Neutrophil (primary cell): ENCODE data around the gene ST8SIA4.

Experiments used
- H3K27ac ChIP-seq: fragments of 200-600 bp; sonication (generic); 2 replicates; pipeline ENCODE4 v1.5.1; 2016; ENCODE audit warnings: mild to moderate bottlenecking, moderate library complexity
- H3K27me3 ChIP-seq: fragments of 200-600 bp; sonication (generic); 2 replicates; pipeline ENCODE4 v1.6.0; 2016; ENCODE audit warnings: mild to moderate bottlenecking
- H3K36me3 ChIP-seq: fragments of 200-600 bp; sonication (generic); 2 replicates; pipeline ENCODE4 v1.5.1; 2017
- H3K4me1 ChIP-seq, 2 experiments: fragments of 200-600 bp in 1 of 2; sonication (generic) in 1 of 2; 1 replicate in 1 of 2; 2 replicates in 1 of 2; pipeline versions ENCODE4 v1.5.1 to v1.6.1; 2013 to 2016; ENCODE audit warnings: low read depth in 1 of 2, low read length in 1 of 2, mild to moderate bottlenecking in 1 of 2, moderate library complexity in 1 of 2; ENCODE audit not compliant: control insufficient read depth in 1 of 2, insufficient read depth in 1 of 2
- H3K4me3 ChIP-seq, 2 experiments: fragments of 200-600 bp in 1 of 2; sonication (generic) in 1 of 2; 1 replicate in 1 of 2; 2 replicates in 1 of 2; pipeline ENCODE4 v1.5.1; 2013 to 2016; ENCODE audit warnings: low read depth in 1 of 2, low read length in 1 of 2, mild to moderate bottlenecking in 1 of 2, moderate library complexity in 1 of 2
- H3K9me3 ChIP-seq: fragments of 200-600 bp; sonication (generic); 2 replicates; pipeline ENCODE4 v1.5.1; 2016
- TF ChIP-seq, protein P1 (sequence below): fragments of 200-600 bp; sonication (generic); IDR thresholded peaks from 2 replicates; pipeline ENCODE4 v1.5.1; 2016; ENCODE audit warnings: antibody characterized with exemption

Gene ST8SIA4

GRCh38 chr5:100889165-100889743 is 13.8 kb downstream of the ST8SIA4 start:
- H3K4me1 ChIP-seq = peaks cover 23 to 49% of the 10 kb centered on the region in 2 experiments
- H3K36me3 ChIP-seq = peaks cover 54% of the 10 kb centered on the region
- TF ChIP-seq, protein P1, sequence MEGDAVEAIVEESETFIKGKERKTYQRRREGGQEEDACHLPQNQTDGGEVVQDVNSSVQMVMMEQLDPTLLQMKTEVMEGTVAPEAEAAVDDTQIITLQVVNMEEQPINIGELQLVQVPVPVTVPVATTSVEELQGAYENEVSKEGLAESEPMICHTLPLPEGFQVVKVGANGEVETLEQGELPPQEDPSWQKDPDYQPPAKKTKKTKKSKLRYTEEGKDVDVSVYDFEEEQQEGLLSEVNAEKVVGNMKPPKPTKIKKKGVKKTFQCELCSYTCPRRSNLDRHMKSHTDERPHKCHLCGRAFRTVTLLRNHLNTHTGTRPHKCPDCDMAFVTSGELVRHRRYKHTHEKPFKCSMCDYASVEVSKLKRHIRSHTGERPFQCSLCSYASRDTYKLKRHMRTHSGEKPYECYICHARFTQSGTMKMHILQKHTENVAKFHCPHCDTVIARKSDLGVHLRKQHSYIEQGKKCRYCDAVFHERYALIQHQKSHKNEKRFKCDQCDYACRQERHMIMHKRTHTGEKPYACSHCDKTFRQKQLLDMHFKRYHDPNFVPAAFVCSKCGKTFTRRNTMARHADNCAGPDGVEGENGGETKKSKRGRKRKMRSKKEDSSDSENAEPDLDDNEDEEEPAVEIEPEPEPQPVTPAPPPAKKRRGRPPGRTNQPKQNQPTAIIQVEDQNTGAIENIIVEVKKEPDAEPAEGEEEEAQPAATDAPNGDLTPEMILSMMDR = no peak
- no peaks in the 10 kb centered on the region for H3K9me3 ChIP-seq
- H3K4me3 ChIP-seq = peak overlapping the region in 1 of 2 experiments; percentile 41
- H3K27ac ChIP-seq = peak overlapping the region; percentile 74
- H3K27me3 ChIP-seq = no peaks in the 10 kb centered on the region

DNA sequence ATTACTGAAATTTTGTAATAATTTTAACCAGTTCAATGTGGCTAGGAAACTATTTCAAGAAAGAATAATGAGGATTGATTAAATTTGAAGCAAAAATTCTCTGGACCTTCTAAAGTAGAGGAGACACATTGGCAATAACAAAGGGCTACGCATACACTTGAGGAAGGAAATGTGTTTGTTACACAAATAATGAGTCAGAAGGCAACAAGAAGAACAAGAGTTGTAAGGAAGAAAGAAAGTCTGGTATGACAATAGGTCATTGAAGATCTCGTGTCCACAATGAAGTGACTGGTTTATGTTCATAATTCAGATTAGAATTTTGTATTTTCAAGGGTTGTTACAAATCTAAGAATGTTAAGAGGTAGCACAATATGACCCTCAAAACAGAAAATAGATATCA is 25.8 kb downstream of the ST8SIA4 start:
- H3K4me1 ChIP-seq = peaks cover 5 to 17% of the 10 kb centered on the region in 2 experiments
- TF ChIP-seq, protein P1 = no peak
- no peak overlapping the region for H3K4me3 ChIP-seq
- H3K9me3 ChIP-seq = no peaks in the 10 kb centered on the region
- peaks cover 51% of the 10 kb centered on the region for H3K36me3 ChIP-seq
- peak overlapping the region; percentile 76 for H3K27ac ChIP-seq
- no peaks in the 10 kb centered on the region for H3K27me3 ChIP-seq

GRCh38 chr5:100872408-100873190 is 30.5 kb downstream of the ST8SIA4 start:
- Histone ChIP-seq H3K27ac (peak overlapping the region; percentile 8), H3K27me3 (no peaks in the 10 kb centered on the region), H3K4me1 (peaks cover 5 to 11% of the 10 kb centered on the region in 2 experiments), H3K36me3 (peaks cover 40% of the 10 kb centered on the region), H3K9me3 (no peaks in the 10 kb centered on the region), H3K4me3 (no peak overlapping the region)
- TF ChIP-seq, protein P1 = no peak

- no peaks in the 10 kb centered on the region for H3K4me1 ChIP-seq
- TF ChIP-seq, protein P1 = no peak
- peaks cover 43% of the 10 kb centered on the region for H3K36me3 ChIP-seq
- H3K4me3 ChIP-seq = no peak overlapping the region
- H3K27ac ChIP-seq = peak overlapping the region; percentile 22
- no peaks in the 10 kb centered on the region for H3K27me3 ChIP-seq
- H3K9me3 ChIP-seq = no peaks in the 10 kb centered on the region
These were observed 36.0 kb downstream of the ST8SIA4 start for GRCh38 chr5:100867039-100867562.

DNA sequence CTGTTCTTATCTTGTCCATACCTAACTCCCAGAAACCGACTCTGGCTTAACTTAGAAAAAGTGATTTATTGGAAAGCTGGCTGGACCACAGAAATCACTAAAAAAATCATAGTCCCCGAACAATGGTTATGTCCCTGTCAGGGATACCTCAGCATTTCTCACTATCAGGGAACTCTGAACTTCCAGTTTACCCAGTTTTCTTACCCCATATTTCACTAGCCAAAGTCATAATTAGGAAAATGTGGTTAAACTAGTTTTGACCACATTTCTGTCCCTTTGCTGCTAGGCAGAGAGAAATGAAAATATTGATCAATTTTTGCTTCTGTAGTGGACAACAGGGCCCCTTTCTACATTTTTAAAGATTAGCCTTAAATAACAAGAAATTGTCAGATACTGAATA is 38.2 kb downstream of the ST8SIA4 start:
- TF ChIP-seq, protein P1 = no peak
- H3K27ac ChIP-seq = peak overlapping the region; percentile 42
- no peaks in the 10 kb centered on the region for H3K4me1 ChIP-seq
- H3K9me3 ChIP-seq = no peaks in the 10 kb centered on the region
- H3K4me3 ChIP-seq = no peak overlapping the region
- peaks cover 37% of the 10 kb centered on the region for H3K36me3 ChIP-seq
- H3K27me3 ChIP-seq = no peaks in the 10 kb centered on the region
